HG02642 (cell line): ENCODE data around the gene GRK7.
"Not testable (repeated sequence)": the region's sequence is repeated elsewhere in the genome, so short reads cannot be mapped to it uniquely, and the experiment has no call there.

Experiments used
- ATAC-seq: cut with Tn5 transposase; IDR thresholded peaks from one replicate; pipeline ENCODE4 v1.9.1; 2021; ENCODE audit warnings: mild to moderate bottlenecking; ENCODE audit not compliant: unreplicated experiment, poor library complexity

GRK7 gene

DNA sequence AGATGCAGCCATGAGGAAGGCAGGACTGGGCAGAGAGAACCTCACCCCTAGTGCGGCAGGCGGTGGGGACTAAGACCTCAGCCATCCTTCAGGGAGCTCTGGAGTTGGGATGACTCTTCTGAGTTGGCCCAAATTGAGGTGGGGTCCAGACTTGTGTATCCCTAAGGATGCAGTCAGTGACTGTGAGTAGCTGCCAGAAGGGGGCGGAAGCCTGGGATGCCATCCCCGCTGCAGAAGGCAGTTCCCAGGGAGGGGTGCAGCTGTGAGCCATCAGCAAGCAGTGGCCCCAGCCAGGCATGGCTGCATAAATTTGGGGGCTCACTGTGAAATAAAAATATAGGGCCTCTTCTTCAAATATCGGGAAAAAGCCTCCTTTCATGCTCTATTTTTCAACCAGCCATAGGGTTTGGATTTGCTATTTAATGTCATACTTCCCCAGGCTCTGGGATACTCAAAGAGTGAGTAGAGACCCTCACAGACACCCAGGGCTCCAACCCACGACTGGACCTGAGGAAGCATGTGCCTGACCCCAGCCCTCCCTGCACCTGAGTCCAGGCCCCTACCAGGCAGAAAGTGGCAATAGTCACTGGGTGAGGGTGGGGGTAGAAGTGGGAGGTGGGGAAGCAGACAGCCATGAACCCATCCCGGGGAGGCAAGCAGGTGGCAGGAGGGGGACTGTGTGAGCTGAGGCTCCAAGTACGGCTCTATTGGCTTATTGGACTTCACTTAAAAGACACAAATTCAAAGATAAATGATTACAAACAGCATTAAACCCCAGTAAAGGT, 30.5 kb downstream of the GRK7 start:
- no peak for ATAC-seq

DNA sequence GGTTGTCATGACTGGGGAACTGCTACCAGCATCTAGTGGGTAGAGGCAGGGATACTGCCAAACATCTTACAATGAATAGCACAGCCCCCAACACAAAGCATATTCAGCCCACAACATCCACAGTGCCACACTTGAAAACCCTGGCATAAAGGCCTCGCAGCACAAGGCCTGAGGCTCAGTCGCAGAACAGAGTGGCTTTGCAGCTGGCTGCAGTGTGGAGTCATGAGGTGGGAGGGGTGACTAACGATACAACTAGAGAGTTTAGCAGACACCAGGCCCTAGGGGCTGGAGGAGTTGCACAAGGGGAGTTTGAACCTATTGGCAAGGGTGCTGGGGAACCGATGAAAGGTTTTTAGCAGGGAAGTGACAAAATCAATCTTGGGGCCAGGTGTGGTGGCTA, 32.1 kb downstream of the GRK7 start:
- no peak for ATAC-seq

DNA sequence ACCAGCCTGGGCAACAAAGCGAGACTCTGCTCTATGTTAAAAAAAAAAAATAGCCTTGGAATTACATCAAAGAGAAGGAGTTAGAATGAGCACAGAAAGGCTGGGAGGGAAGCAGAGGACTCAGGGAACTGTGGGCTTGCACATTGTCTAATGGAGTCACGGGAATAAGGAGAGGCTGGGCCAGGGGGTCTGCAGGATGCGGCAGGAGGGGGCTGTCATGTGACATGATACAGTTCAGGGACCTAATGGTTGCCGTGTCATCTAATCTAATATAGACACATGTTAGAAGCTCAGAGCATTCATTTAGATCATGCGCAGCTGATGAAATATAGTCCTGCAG, 32.5 kb downstream of the GRK7 start:
- ATAC-seq, result no peak

DNA sequence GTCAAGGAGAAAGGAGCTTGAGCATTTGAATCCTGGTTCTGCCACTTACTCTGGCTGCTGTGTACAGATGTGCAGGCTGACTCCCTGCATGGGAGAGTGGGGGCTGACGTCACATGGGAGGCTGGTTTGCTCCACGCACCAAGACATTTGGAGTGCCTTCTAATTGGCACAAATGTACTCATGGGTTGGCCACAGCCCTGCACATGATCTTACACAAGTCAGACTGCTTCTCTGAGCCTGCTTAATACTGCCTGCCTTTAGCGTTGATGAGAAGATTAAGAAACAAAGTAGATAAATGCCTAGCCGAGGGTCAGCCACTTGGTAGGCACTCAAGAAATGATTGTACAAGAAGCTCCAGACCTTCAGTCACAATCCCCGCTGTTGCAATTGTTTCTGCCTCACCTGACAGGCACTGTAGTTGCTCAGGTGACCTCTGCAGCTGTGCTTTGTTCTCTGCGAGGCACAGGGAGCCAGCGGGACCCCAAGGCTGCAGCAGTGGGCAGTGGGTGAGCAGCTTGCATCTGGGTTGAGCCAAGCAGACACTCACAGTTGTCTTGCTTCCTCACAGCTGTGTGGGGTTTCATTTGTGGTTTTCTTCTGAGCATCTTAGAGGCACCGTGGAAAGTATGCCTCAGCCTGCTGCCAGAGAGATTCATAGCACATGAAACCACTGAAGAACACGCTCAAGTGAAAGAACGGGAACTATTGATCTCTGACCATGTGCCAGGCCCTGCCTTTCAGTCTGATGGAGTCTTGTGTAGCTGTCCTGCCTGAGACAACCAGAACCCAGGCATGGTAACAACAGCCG, 33.1 kb downstream of the GRK7 start:
- peak; percentile 96 for ATAC-seq

DNA sequence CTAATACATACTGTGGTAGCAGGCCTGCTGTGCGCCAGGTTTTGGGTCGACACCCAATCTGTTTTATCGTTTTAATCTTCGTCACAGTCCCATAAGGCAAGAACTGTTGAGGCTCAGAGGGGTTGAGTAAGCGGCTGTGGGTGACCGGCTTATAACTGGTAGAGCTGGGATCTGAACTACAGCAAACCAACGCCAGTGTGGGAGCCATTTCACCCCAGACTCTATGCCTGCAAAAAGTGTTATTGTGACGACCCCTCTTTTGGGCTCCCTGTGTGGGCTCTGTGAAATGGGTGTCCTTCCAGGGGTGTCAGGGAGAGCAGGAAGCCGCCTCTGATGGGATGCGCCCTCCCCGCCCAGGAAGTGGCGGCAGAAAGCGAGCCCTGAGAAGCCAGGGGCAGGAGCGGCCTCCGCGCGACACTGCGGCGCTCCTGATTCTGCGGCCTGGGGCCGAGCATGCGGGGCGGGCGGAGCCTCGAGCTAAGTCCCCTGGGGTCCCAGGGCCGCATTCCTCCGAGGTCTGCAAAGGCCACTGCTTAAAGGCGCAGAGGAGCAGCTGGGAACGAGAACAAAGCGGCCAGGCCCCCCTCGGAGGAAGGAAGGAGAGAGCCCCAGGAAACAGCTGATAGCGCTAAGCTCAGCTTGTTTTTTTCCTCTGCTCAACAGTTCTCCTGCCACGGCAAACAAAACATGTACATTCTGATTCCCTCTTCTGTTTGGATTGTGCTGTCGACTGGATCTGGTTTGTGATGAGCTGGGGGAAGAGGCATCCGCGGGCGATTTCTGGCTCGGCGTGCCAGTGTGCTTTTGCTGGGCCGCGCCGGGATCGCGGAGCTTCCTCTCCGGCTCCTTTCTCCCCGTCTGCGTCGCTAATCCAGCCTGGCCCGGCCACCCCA, 33.9 kb downstream of the GRK7 start:
- ATAC-seq, result peak; percentile 28

DNA sequence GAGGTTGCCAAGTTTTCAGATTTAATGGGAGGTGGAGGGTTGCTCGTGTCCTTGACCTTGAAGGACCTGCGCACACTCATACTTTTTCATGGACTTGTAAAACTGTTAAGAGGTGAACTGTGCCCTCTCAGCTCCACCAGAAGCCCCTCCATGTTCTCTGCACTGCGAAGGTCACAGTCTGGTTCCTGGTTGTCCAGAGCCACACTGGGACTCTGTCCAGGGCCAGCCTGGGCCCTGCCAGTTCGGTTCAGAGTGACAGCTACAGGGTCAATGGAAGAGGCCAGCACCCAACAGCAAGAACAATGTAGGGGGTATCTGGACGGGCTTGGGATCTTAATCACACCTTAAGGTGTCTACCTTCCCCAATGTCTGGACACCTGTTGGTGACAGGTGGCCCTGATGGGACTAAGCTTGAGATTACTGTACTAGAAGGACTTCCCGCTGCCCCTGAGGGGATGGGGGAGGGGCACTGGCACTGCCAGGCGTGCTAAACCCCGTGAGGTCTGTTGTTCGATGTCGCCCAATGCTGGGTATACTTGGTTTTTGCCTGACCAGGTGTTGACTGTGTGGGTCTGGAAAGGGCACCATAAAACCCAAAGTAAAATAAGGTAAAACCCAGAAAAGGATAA, 34.7 kb downstream of the GRK7 start:
- no peak for ATAC-seq

DNA sequence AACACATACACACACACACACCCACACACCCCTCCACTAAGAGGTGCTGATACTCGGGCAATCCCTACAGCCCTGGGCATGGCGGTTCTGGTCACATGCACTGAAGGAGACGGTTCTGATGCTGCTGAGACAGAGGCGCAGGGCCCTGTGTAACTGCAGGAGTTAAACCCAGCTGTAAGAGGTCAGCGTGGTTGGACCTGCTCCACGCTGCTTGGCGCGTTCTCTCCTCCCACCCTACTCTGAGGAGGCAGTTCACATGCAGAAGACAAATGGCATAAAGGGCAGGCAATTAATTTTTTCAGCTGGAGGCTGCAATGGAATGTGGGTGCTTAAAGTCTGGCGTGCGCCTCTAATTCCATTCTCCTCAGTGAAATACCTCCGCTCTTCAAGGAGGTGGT, 35.2 kb downstream of the GRK7 start:
- ATAC-seq, result no peak

DNA sequence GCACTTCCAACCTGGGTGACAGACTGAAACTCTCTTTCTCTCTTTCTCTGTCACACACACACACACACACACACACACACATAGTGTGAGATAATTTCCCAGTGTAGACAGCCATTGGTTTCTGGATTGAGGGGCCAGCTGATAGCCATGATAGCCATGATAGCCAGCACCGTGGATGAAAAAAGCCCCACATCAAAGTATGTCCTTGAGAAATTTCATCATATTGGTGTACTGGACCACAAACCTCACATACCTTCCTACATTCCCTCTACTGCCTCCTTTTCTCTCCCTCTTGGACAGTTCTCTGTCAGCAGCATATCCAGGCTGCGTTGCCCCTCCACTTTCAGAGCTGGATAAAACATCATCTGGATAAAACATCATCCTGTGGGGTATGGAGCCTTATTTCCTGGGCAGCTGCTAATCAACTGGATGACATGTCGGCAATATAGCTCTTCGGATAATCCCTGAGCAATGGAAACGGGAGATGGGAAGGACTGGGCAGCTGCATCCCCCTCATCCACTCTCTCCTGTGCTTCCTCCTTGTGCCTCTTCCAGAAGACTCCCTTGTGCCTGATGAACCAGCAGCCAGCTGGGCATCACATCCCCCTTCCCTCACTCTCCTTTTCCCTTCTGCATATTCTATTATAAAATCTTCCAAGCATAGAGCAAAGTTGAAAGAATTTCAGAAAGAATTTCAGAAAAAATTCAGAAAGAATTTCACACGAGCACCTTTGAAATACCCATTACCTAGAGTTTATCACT, 39.3 kb downstream of the GRK7 start:
- no peak for ATAC-seq

DNA sequence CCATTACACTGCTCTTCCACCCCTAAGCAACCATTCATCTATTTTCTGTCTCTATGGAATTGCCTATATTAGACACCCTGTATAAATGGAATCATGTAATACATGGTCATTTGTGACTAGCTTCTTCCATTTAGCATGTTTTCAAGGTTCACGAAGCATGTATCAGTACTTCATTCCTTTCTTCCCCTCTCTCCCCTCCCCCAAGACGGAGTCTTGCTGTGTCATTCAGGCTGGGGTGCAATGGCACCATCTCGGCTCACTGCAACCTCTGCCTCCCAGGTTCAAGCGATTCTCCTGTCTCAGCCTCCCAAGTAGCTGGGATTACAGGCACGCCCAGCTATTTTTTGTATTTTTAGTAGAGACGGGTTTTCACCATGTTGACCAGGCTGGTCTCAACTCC, 40.3 kb downstream of the GRK7 start:
- not testable (repeated sequence) for ATAC-seq

DNA sequence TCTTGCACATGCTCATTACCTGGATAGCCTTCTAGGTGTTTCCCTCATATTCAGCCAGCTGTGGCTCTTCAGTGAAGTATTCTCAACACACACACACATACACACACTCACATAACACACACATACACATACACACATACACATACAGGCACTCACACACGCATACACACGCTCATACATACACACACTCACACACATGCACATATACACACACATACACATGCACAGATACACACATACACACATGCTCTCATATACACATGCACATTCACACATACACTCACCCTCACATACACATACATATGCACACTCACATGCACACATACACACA, 41.2 kb downstream of the GRK7 start:
- no peak for ATAC-seq

DNA sequence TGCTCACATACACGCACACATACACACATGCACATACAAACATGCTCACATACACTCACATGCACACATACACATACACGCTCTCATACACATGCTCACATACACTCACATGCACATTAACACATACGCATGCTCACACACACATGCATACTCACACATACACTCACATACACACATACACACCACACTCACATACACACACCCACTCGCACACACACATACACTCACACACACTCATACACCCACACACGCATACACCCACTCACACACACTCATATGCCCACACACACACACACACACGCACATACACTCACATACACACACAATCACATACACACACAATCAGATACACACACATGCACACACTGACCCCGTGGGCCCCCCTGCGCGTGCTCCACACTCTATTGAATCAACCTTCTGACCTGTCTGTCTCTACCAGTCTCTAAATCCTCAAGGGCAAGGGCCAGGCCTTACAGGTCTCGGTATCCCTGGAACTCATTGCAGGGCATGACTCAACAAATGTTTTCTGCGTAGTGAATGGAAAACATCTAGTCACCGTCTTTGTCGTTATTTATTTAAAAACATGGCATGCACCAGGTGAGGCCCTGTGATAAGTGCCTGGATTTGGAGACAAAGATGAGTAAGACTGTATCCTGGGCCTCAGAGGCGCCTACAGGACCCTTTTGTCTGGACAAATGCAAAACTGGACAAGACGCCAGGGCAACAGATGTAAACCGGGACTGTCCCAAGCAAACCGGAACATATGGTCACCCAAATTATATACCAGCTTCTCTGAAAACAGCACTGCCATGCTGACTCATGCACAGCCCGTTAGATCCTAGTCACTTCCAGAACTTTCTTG, 41.8 kb downstream of the GRK7 start:
- no peak for ATAC-seq

DNA sequence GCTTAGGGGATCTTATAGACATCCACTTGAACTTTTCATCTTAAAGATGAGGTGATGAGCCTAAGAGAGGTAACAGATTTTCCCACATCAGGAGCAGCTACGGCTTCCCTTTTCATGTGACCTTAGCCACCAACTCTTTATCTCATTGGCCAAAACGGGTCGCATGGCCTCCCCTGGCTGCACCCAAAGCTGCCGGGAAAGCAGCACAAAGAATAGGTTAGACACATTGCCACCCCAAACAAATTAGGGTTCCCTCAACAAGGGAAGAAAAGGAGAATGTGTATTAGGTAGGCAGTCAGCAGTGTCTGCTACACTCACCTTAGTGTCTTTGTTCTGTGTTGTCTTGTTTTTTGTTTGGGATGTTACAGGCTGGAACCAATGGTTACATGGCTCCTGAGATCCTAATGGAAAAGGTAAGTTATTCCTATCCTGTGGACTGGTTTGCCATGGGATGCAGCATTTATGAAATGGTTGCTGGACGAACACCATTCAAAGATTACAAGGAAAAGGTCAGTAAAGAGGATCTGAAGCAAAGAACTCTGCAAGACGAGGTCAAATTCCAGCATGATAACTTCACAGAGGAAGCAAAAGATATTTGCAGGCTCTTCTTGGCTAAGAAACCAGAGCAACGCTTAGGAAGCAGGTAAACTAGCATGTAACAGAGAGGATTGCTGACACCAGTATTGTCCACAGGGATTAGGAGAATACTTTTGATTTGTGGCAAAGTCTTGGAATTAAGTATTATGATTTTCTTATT, 44.2 kb downstream of the GRK7 start:
- ATAC-seq, result no peak

DNA sequence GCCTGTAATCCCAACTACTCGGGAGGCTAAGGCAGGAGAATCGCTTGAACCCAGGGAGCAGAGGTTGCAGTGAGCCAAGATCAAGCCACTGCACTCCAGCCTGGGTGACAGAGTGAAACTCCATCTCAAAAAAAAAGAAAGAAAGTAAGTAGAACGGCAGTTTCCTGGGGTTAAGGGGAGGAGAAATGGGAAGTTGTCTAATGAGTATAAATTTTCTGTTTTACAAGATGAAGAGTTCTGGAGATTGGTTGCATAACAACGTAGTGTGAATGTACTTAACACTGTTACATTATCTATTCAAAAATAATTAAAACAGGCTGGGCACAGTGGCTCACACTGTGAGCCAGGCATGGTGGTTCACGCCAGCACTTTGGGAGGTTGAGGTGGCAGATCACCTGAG, 45.4 kb downstream of the GRK7 start:
- no peak for ATAC-seq

DNA sequence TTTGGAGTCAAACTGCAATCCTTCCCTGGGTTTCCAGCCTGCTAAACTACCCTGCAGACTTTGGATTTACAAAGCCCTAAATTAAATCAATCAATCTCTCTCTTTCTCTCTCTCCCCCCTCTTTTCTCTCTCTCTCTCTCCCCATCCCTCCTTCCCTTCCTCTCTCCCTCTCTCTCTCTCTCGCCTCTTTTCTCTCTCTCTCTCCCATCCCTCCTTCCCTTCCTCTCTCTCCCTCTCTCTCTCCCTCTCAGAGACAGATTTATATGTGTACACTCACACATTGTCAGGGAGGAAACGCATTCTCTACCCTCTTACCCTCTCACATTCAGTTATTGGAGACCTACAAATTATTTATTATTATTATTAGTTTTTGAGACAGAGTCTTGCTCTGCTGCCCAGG, 47.0 kb downstream of the GRK7 start:
- ATAC-seq, result no peak

DNA sequence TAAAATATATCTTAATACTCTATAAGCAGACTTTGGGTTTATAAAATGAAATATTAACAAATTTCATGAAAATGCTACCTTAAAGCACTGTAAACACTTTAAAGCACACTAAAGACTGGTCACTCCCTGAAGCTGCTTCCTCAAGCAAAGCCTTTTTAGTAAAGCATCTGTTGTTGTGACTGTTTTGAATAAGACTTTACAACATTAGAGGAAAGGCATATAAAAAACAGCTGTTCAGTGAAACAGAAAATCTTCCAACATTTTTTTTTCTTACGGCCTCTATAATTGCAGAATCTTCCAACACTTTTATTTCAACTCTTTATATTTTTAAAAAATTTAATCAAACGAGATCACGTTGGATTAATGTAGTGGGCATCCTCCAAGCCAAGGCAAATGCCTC, 48.1 kb downstream of the GRK7 start:
- ATAC-seq, result no peak

DNA sequence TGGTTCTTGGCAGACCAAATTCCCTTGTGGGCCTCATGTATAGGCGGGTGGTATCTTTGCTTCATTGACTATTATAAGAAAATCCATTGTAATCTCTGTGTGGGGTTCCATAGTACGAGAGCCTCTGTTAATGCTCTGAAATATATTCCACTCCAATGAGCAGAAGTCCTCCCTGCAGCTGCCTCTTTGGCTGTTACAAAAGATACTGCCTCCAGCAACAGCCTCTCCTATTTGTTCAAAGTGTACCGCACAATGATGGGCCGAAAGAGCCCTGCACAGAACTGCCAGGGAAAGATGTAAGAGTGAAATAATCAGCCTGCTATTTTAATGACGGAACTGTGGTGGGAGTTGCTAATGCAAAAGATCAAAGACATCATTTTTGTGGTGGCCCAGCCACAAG, 48.9 kb downstream of the GRK7 start:
- ATAC-seq, result no peak

DNA sequence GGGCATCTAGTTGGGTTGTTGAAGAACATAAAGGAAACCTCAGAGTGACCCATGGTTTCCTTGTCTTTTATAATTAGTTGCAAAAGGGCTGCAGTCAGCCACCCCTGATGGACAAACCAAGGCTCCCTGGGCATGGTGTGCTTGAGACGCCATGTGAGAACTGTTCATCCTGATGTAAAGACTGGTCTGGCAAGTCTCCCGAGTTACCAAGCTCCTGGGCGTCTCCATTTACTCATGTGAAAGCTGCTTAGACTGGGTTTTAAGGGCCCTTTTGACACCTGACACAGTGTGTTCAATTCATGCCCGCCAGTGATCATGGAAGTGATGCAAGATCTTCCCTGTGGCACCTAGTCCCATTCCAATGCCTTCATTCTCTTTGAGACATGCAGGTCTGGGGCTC, 49.4 kb downstream of the GRK7 start:
- ATAC-seq, result no peak
